Upper lobe of right lung (tissue), 1 donor: ENCODE data around the gene PKIG. TPM values are rescaled to one million over a fixed set of nuclear protein-coding genes. Genes with fewer than 3 reads are reported as not detected.

Source experiments
- ATAC-seq: fragments of 200-7000 bp; cut with Tn5 transposase; one replicate; pipeline ENCODE4 v1.9.1; 2020; ENCODE audit warnings: mild to moderate bottlenecking, moderate library complexity
- DNase-seq: peaks from one replicate; pipeline ENCODE4 v3.0.0-alpha.2; 2020
- H3K27ac ChIP-seq: fragments of 200-600 bp; one replicate; pipeline ENCODE4 v1.8.0; 2022
- H3K27me3 ChIP-seq: fragments of 200-600 bp; one replicate; pipeline ENCODE4 v1.8.0; 2022; ENCODE audit warnings: mild to moderate bottlenecking
- H3K36me3 ChIP-seq: fragments of 200-600 bp; one replicate; pipeline ENCODE4 v1.8.0; 2022
- H3K4me1 ChIP-seq: fragments of 200-600 bp; one replicate; pipeline ENCODE4 v1.8.0; 2022
- H3K4me3 ChIP-seq: fragments of 200-600 bp; one replicate; pipeline ENCODE4 v1.8.0; 2022; ENCODE audit warnings: mild to moderate bottlenecking
- H3K9me3 ChIP-seq: fragments of 200-600 bp; one replicate; pipeline ENCODE4 v1.8.0; 2022
- intact Hi-C: fragments of 100-400 bp; cut with DNase I; formaldehyde crosslinking; loops from one replicate; pipeline ENCODE4 v1.11.0; 2022
- total RNA-seq: library from RNA; stranded (reverse); fragmentation: NEBNext Ultra II Directional; extraction: Animal tissue kit (Norgen Biotek cat#: 25700); gene quantifications from one replicate; pipeline ENCODE4 v1.2.1, GENCODE V29; 2021
- TF ChIP-seq, protein P1 (sequence below): fragments of 200-600 bp; IDR thresholded peaks from one replicate; pipeline ENCODE4 v1.8.0; 2022; ENCODE audit warnings: antibody characterized with exemption
- donor health status: DM: no; HTN: yes; CAD: no; lungs with severe emphysema.

PKIG gene
- total RNA-seq, 1 donor from 2014 or later: 88.8 TPM

DNA sequence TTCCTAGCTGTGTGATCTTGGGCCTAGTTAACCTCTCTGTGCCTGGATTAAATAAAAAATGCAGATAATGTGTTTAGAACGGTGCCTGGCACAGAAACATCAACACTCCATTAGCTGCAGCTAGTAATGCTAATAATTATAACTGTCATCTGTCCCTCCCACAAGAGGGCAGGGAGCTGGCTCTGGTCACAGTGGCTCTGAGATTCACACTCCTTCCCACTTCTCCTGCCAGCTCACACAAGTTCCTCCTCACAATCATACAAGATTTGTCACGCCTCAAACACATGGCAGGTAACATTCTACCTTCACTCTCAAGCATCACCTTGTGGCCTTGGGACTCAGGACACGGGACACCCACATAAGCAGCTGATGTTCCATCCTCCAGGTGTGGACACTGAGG, 66.7 kb downstream of the PKIG start:
- intact Hi-C loops: no loop called here
- H3K4me3 ChIP-seq: no peak overlapping the region
- no peaks in the 10 kb centered on the region for H3K27me3 ChIP-seq
- H3K9me3 ChIP-seq: no peaks in the 10 kb centered on the region
- peaks cover 34% of the 10 kb centered on the region for H3K4me1 ChIP-seq
- no peak for ATAC-seq
- TF ChIP-seq, protein P1, sequence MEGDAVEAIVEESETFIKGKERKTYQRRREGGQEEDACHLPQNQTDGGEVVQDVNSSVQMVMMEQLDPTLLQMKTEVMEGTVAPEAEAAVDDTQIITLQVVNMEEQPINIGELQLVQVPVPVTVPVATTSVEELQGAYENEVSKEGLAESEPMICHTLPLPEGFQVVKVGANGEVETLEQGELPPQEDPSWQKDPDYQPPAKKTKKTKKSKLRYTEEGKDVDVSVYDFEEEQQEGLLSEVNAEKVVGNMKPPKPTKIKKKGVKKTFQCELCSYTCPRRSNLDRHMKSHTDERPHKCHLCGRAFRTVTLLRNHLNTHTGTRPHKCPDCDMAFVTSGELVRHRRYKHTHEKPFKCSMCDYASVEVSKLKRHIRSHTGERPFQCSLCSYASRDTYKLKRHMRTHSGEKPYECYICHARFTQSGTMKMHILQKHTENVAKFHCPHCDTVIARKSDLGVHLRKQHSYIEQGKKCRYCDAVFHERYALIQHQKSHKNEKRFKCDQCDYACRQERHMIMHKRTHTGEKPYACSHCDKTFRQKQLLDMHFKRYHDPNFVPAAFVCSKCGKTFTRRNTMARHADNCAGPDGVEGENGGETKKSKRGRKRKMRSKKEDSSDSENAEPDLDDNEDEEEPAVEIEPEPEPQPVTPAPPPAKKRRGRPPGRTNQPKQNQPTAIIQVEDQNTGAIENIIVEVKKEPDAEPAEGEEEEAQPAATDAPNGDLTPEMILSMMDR: no peak
- H3K27ac ChIP-seq: no peak overlapping the region
- DNase-seq: no peak
- H3K36me3 ChIP-seq: no peaks in the 10 kb centered on the region

DNA sequence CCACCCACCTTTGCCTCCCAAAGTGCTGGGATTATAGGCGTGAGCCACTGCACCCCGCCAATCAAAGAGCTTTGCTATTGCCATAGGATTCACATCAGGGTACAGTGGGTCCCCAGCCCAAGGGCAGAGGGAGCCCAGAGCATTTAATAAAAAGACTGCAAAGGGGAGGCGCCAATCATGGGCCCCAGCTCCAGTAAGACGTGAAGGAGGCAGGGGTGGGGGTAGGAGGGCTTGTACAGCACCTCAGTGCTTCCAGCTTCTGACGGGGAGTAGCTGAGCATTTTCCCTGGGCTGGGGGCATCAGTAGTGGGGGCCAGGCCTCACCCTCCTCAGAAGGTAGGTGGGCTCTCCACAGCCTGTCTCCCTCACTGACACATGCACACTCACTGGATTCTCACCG, 67.6 kb downstream of the PKIG start:
- Histone ChIP-seq H3K27ac (no peak overlapping the region), H3K36me3 (no peaks in the 10 kb centered on the region), H3K4me1 (peaks cover 27% of the 10 kb centered on the region), H3K9me3 (no peaks in the 10 kb centered on the region), H3K27me3 (no peaks in the 10 kb centered on the region), H3K4me3 (no peak overlapping the region)
- DNase-seq: no peak
- ATAC-seq: no peak
- intact Hi-C loops: no loop called here
- TF ChIP-seq, protein P1: no peak

DNA sequence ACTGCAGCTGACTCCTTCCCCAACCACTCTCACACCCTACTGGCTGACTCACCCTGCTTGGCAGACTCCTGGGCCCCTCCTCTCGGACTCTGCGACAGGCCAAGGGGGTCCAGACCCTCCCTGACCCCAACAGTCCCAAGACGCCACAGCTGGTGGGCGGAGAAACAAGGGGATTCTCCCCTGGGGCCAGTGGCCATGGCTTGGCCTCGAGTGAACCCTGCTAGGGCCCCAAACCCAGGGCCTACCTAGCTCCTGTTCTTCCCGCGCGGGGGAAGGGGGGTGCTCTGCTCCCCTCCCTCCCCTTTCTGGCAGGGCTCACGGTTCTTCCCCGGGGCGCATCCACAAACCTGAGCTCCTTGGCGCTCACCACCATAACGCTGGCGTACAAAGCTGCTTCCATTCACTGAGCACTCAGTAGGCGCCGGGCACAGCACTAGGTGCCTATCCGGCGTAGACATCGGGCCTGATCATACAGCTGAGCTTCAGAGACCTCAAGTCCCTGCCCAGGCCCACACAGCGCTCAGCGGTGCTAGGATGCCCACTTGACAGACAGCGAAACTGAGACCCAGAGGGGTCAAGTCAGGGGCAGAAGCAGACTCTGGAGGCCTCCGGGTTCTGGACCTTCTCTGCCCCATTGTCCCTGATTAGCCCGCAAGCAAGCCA, 68.5 kb downstream of the PKIG start:
- no peaks in the 10 kb centered on the region for H3K36me3 ChIP-seq
- H3K27me3 ChIP-seq: no peaks in the 10 kb centered on the region
- DNase-seq (no peak), ATAC-seq (peak; percentile 7)
- intact Hi-C loops: no loop called here
- peaks cover 25% of the 10 kb centered on the region for H3K4me1 ChIP-seq
- TF ChIP-seq, protein P1: no peak
- no peaks in the 10 kb centered on the region for H3K9me3 ChIP-seq
- H3K4me3 ChIP-seq: peak overlapping the region; percentile 88
- H3K27ac ChIP-seq: peak overlapping the region; percentile 78

DNA sequence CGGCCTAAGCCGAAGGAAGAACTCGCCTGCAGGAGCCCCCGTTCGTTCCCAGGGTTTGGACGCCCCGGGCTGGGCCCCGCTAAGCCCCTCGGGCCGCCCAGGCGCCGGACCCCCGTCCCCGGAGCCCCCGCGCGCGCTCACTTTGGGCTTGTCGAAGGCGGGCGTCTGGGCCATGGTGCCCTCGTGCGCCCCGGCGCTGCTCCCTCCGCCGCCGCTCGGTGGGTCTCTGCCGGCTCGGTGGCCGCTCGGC, 69.0 kb downstream of the PKIG start:
- peaks cover 20% of the 10 kb centered on the region for H3K4me1 ChIP-seq
- no peaks in the 10 kb centered on the region for H3K9me3 ChIP-seq

DNA sequence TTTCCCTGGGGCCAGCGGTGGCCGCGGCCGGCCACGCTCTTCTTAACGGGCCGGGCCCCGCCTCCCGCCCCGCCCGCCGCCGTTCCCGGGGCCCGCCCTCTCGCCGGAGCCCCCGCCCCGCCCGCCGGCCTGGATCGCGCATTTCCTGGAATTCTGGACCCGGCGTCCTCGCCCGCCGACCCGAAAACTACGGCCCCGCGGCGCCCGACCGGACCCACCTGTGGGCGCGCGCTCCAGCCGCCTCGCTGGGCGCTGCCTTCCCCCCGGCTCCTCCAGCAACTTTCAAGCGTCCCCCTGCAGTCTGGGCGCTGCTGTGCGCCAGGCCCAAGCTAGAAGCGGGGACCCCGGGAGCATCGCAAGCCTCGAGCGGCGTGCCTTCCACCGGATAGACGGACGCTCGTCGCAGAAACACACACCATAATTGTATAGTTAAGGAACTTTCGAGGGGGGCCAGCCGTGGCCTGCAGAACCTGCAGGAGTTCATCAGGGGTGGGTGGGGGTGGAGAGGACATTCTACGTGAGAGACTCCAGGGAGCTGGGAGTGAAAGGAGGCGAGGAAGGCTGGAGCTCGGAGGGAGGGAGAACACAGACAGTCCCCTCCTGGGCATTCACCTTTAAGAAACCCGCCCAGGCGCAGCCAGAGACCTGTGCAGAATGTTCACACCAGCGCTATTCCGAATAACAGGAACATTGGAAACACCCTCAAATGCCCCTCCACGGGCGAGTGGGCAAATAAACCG, 69.5 kb downstream of the PKIG start, which contains the start of gene ADA:
Gene ADA (minus strand): TSS at position 16 of the 740 bp plus-strand sequence. CDS start 92 bp downstream, outside the sequence.
- TF ChIP-seq, protein P1: no peak
- H3K27me3 ChIP-seq: no peaks in the 10 kb centered on the region
- H3K4me1 ChIP-seq: peaks cover 15% of the 10 kb centered on the region
- intact Hi-C loops: no loop called here
- peak; percentile 91 for ATAC-seq
- H3K4me3 ChIP-seq: peak within 1 kb of the TSS; percentile 88
- no peaks in the 10 kb centered on the region for H3K36me3 ChIP-seq
- peak; percentile 84 for DNase-seq
- peak within 1 kb of the TSS; percentile 78 for H3K27ac ChIP-seq
- H3K9me3 ChIP-seq: no peaks in the 10 kb centered on the region

More for the DNA sequence above, 69.0 kb downstream of the PKIG start:
- no peaks in the 10 kb centered on the region for H3K36me3 ChIP-seq
- H3K27me3 ChIP-seq: no peaks in the 10 kb centered on the region
- intact Hi-C loops: no loop called here
- peak overlapping the region; percentile 78 for H3K27ac ChIP-seq
- TF ChIP-seq, protein P1: no peak
- no peak for DNase-seq
- H3K4me3 ChIP-seq: peak overlapping the region; percentile 88
- ATAC-seq: no peak
